OCI-M1 (cell line): ENCODE data around the gene BSN.
"Not testable (repeated sequence)": the region's sequence is repeated elsewhere in the genome, so short reads cannot be mapped to it uniquely, and the experiment has no call there.

Experiments
- DNase-seq: peaks from one replicate; lab custom pipeline; 2025; lab: John Stamatoyannopoulos, UW

Gene BSN

DNA sequence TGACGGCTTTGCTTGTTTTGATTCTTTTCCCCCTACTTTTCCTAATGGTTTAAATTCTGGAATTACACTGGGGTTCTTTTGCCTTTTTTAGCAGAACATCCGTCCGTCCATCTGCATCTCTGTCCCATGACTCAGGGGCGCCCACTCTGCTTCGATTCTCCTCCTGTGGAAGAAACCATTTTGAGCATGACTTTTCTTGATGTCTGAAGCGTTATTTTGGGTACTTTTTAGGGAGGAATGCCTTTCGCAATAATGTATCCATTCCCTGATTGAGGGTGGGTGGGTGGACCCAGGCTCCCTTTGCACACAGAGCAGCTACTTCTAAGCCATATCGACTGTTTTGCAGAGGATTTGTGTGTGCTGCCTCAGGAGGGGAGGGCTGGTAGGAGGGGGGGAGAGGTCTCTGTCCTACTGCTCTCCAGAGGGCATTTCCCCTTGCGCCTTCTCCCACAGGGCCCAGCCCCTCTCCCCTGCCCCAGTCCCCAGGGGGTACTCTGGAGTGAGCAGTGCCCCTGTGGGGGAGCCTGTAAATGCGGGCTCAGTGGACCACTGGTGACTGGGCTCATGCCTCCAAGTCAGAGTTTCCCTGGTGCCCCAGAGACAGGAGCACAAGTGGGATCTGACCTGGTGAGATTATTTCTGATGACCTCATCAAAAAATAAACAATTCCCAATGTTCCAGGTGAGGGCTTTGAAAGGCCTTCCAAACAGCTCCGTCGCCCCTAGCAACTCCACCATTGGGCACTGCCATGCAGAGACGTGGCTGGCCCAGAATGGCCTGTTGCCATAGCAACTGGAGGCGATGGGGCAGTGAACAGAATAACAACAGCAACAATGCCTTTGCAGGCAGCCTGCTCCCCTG, 19.5 kb upstream of the BSN start:
- DNase-seq = no peak

GRCh38 chr3:49535971-49536874, 18.1 kb upstream of the BSN start:
- DNase-seq = no peak

DNA sequence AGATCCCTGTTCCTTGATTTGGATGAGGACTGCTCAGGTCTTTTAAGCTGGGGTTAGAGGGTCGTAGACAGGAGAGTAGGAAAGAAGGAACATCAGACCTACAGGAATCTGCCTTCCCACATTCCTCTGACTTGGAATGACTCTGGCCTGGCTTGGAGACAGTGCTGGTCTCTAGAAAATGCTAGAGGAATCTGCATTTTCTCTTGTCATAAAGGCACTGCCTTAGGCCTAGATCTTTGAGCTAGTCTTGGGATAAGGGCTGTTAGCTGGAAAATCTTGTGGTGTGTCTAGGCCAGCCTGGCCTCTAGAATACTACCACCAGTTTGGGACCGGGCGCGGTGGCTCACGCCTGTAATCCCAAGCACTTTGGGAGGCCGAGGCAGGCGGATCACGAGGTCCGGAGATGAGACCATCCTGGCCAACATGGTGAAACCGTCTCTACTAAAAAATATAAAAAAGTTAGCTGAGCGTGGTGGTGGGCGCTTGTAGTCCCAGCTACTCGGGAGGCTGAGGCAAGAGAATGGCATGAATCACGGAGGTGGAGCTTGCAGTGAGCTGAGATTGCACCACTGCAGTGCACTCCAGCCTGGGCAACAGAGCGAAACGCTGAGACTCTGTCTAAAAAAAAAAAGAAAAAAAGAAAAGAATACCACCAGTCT, 17.3 kb upstream of the BSN start:
- DNase-seq = no peak

DNA sequence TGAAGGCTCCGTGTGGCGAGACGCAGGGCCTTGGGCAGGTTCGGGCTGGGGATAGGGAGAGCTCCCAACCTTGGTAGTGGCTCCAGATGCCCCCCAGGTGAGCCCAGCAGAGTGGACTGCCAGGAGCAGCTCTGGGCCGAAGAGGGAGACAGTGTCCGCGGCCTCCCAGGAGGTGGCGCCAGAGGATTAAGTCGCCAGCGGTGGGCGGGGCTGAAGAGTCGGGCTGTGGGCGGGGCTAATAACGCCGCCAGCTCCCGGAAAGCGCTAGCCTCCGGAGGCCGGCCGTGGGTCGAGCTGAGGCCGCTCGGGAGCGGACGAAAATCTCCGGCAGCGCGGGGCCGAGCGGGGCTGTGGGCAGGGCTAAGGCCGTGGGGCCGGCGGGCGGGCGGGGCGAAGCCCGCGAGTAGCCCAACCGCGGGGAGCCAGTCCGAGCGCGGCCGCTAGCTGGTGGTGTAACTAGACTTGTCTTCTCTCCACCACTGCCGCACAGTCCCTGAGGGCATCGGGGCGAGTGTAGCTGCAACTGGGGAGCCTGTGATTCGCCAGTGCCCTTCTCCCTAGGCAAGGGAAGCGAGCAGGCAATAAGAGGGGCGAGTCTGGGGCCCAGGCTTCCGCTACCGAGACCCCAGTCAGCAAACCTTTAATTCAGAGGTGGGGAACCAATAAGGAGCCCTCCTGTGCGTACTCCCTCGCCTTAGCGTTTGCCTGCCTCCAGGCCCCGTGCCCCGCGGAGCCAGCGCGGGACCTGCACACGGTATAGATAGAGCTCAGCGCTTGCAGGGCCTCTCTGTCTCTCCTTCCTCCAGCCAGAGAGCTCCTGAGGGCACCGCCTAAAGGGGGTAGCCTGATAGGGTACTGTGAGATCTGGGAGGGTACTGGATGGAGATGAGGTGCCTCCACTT, 14.4 kb upstream of the BSN start:
- DNase-seq = peak; percentile 95

GRCh38 chr3:49552087-49552486, 2.2 kb upstream of the BSN start:
- DNase-seq = no peak

DNA sequence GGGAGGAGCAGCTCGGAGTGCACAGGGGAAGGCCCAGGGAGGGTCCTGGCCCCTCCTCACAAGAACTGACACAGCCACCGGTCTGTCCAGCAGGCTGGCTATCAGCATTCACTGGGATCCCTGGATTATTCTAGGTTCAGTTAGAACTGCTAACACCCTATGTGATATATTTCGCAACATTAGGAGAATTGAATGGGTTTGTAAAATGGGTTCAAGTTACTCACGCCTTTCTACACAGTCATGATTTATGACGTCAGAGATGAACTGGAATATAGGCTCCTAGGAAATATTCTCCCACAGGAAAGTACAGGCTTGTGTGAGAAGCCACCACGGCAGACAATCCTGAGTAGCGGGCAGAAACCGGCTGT, 969 bp upstream of the BSN start:
- no peak for DNase-seq

DNA sequence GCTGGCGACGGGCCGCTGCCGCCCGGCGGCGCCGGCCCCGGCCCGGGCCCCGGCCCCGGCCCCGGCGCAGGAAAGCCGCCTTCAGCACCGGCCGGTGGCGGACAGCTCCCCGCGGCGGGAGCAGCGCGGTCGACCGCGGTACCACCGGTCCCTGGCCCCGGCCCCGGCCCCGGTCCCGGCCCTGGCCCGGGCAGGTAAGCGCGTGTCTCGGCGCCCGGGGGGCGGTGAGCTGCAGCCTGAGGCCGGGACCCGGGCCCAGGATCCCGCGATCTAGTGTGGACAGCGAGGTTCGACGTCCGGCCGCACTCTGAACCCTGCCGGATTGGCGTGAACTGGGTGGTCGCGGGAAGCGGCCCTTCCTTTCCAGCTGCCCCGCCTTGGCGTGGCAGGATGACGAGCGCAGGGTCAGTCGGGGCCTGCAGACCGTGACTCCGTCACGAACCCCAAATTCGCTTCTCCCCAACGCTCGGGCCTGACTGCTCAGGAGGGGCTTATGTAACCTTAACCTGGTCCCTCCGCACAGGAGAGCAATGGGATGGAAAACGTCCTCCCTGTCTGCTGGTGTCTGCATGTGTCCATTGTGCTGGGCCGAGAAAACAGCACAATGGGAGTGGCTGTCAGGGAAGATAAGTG, 472 bp downstream of the BSN start:
- DNase-seq = peak; percentile 64

GRCh38 chr3:49556500-49557275, 2.4 kb downstream of the BSN start:
- no peak for DNase-seq

DNA sequence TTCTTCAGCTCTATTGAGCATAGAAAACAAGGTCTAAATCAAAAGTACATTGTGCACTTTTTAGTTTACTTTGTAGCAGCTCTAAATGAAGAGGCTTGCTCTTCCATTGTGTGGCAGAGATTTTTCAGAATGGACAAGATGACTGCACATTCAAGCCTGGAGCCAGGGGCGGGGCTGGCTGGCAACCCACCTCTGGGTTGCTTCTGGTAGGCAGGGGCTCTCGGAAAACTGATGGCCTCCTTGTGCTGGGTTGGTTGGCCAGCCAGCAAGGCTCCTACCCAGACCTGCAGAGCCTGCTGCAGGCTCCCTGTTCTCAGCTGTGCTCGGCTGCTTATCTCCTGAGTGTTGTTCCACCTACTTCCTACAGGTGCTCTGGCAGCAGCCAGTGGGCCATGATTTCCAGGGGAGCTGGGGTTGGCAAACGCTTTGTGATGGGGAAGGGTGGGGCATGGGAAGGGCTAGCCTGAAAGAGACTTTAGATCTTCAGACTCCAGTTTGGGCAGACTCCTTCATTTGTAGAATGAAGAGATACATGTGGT, 8.8 kb downstream of the BSN start:
- no peak for DNase-seq

DNA sequence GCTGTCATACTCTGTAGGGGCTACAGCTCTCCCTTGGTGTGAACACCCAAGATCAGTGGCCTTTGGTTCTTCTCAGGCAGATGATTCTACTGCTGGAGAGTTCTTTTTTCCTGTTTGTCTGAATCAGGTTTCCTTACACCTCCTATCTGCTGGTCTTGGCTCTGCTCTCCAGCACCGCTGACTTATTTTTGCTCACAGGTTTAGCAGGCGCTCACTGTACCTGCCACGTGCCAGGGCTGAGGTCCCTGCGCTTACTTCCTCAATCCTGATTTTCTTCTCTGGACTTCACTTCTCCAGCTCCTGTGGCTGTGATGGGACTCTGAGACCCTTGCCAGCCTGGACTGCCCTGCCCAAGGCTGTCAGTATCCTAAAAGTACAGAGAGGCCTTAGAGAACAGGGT, 9.5 kb downstream of the BSN start:
- no peak for DNase-seq

DNA sequence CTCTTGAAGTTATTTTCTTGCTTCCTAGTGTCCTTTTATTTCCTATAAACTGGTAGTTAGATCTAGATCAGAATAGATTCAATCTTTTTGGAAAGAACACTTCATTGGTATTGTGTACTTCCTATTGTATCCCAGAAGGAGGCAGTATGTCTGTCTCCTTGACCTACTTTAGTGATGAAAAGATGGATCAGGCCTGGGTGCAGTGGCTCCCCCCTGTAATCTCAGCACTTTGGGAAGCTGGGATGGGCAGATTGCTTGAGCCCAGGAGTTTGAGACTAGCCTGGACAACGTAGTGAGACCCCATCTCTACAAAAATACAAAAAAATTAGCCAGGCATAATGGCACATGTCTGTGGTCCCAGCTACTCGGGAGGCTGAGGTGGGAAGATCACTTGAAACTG, 12.0 kb downstream of the BSN start:
- DNase-seq = no peak

DNA sequence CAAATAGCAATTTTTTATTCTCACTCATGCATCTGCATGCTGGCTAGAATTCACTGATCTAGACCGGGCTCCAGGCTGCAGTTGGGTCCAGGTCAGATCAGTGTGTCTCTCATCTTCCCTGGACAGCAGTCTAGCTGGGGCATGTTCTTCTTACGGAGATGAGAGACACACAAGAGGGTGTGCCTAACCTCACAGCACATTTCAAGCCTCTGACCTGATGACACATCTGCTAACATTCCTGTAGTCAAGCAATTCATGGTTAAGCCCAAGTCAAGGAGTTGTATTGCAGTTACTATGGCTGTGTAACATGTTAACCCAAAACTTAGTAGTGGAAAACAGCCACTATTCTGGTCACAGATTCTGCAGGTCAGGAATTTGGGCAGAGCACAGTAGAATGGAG, 13.1 kb downstream of the BSN start:
- no peak for DNase-seq

DNA sequence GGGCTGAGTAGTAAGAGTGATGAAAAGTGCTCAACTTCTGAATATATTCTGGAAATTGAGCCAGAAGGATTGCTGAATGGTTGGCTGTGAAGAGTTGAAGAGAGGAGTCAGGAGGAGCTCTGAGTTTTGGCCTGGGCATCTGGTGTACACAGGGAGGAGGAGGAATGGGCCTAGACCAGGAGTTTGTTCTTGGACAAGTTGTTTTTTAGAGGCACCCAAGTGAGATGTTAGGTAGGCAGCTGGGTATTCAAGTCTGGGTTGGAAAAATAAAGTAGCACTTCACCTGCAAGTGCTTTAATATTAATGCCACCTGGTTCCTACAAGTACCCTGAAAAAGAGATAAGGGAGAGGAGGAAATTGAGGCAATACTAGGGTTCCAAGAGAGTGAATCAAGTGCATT, 14.7 kb downstream of the BSN start:
- DNase-seq = no peak

GRCh38 chr3:49570028-49570654, 15.9 kb downstream of the BSN start:
- no peak for DNase-seq

GRCh38 chr3:49582177-49582576, 27.9 kb downstream of the BSN start:
- no peak for DNase-seq

- not testable (repeated sequence) for DNase-seq
Measured at GRCh38 chr3:49585261-49585755, 31.0 kb downstream of the BSN start.

DNA sequence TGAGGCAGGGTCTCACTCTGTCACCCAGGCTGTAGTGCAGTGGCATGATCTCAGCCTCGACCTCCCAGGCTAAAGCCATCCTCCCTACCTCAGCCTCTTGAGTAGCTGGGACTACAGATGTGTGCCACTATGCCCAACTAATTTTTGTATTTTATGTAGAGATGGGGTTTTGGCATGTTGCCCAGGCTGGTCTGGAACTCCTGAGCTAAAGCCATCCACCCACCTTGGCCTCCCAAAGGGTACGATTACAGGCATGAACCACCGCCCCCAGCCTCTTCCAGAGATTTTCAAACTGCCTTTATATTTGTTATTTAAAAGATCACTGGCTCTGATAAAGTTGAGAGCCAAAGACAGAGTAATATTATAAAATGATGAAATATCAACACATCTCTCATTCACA, 37.3 kb downstream of the BSN start:
- no peak for DNase-seq

DNA sequence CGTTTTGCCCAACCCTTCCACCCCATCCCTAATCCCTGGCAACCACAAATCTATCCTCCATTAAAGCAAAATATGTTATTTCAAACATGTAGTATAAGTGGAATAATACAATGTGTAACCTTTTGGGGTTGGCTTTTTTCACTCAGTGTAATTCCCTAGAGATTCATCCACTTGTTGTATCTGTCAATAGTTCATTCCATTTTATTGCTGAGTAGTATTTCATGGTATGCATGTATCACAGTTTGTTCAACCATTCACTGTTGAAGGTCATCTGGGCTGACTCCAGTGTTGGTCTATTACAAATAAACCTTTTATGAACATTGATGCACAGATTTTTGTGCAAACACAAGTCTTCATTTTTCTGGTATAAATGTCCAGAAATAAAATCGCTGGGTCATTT, 38.8 kb downstream of the BSN start:
- DNase-seq = no peak

GRCh38 chr3:49600781-49601180, 46.5 kb downstream of the BSN start:
- no peak for DNase-seq
